ENCODE measurements around the gene ZNF385A.

The ZNF385A gene

GRCh38 chr12:54428050-54429013 lies 43.8 kb upstream of the ZNF385A start:
- Histone ChIP-seq H3K27ac (peak overlapping the region; percentile 93 to 98), H3K9me3 (no peaks in the 10 kb centered on the region), H3K4me3 (peak overlapping the region; percentile 8 to 36), H3K27me3 (no peaks in the 10 kb centered on the region), H3K4me1 (peaks cover 0 to 100% (median 84%) of the 10 kb centered on the region in 4 donors), H3K36me3 (no peaks in the 10 kb centered on the region)
- intact Hi-C loops (cut with DNase I; ENCODE audit: low total_unique reads) = no loop called here
- no peak for TF ChIP-seq CTCF (IDR thresholded peaks at IDR 0.05)
- DNase-seq = peak; percentile 81 to 95

GRCh38 chr12:54427106-54427505 lies 42.6 kb upstream of the ZNF385A start:
- Histone ChIP-seq H3K27ac (peak overlapping the region; percentile 93 to 98), H3K36me3 (no peaks in the 10 kb centered on the region), H3K27me3 (no peaks in the 10 kb centered on the region), H3K4me3 (peak overlapping the region in 1 of 2 donors; percentile 36), H3K9me3 (no peaks in the 10 kb centered on the region), H3K4me1 (peaks cover 0 to 100% (median 85%) of the 10 kb centered on the region in 4 donors)
- no peak for TF ChIP-seq CTCF (IDR thresholded peaks at IDR 0.05)
- intact Hi-C loops (cut with DNase I; ENCODE audit: low total_unique reads) = no loop called here
- peak in 1 of 2 donors; percentile 74 for DNase-seq

- Histone ChIP-seq H3K9me3 (no peaks in the 10 kb centered on the region), H3K4me1 (peaks cover 0 to 100% (median 87%) of the 10 kb centered on the region in 4 donors), H3K4me3 (peak overlapping the region in 1 of 2 donors; percentile 36), H3K36me3 (no peaks in the 10 kb centered on the region), H3K27me3 (no peaks in the 10 kb centered on the region), H3K27ac (peak overlapping the region; percentile 93 to 98)
- no peak for DNase-seq
- TF ChIP-seq CTCF (IDR thresholded peaks at IDR 0.05) = no peak
- intact Hi-C loops (cut with DNase I; ENCODE audit: low total_unique reads) = no loop called here
Observed at GRCh38 chr12:54426690-54427089, 42.2 kb upstream of the ZNF385A start.

- intact Hi-C loops (cut with DNase I; ENCODE audit: low total_unique reads) = no loop called here
- peaks cover 0 to 100% (median 85%) of the 10 kb centered on the region in 4 donors for H3K4me1 ChIP-seq
Observed at GRCh38 chr12:54425702-54426101, 41.2 kb upstream of the ZNF385A start.

GRCh38 chr12:54424224-54424623 lies 39.7 kb upstream of the ZNF385A start:
- Histone ChIP-seq H3K36me3 (no peaks in the 10 kb centered on the region), H3K27me3 (no peaks in the 10 kb centered on the region), H3K4me3 (no peak overlapping the region), H3K4me1 (peaks cover 0 to 96% (median 76%) of the 10 kb centered on the region in 4 donors), H3K9me3 (no peaks in the 10 kb centered on the region), H3K27ac (peak overlapping the region; percentile 93 to 98)
- DNase-seq = no peak
- no peak for TF ChIP-seq CTCF (IDR thresholded peaks at IDR 0.05)
- intact Hi-C loops (cut with DNase I; ENCODE audit: low total_unique reads) = no loop called here

More at GRCh38 chr12:54425702-54426101, 41.2 kb upstream of the ZNF385A start:
- no peak for DNase-seq
- Histone ChIP-seq H3K36me3 (no peaks in the 10 kb centered on the region), H3K4me3 (no peak overlapping the region), H3K27me3 (no peaks in the 10 kb centered on the region), H3K27ac (peak overlapping the region; percentile 93 to 98), H3K9me3 (no peaks in the 10 kb centered on the region)
- TF ChIP-seq CTCF (IDR thresholded peaks at IDR 0.05) = no peak
